A673 (cell line): ENCODE results near the gene LTF.

Experiments used
- EZH2 ChIP-seq: fragments of 200-600 bp; sonication (generic); IDR thresholded peaks from 2 replicates; pipeline ENCODE4 v1.6.1; 2017; ENCODE audit warnings: borderline replicate concordance, low read depth, mild to moderate bottlenecking, mixed read lengths, antibody characterized with exemption, low read length; ENCODE audit not compliant: poor library complexity, severe bottlenecking
- TF ChIP-seq, protein P1 (sequence below): fragments of 300-800, 200-600 bp; sonication (generic); conservative IDR thresholded peaks from 2 replicates; pipeline ENCODE4 v1.5.1; 2017; ENCODE audit warnings: low read depth, mild to moderate bottlenecking, antibody characterized with exemption, low read length, moderate library complexity, mixed read lengths

DNA sequence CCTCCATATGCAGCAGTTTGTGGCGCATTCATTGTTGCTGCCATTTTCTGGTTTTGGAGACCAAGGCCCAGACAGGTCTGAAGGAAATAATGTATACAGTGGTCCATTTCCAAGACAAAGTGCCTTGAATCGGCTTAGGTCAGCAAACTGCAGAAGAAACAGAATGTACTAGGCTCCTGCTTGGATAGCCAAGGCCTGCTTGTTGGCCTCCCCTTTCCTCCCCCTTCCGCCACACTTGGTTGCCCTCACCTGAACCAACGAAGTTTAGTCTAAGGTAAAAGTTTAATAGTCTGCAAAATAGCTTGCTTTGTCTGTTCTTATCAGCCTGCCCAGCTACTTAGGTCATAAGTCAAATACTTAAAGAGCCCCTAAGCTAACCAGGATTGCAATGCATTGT, 21.1 kb upstream of the LTF start:
- TF ChIP-seq, protein P1, sequence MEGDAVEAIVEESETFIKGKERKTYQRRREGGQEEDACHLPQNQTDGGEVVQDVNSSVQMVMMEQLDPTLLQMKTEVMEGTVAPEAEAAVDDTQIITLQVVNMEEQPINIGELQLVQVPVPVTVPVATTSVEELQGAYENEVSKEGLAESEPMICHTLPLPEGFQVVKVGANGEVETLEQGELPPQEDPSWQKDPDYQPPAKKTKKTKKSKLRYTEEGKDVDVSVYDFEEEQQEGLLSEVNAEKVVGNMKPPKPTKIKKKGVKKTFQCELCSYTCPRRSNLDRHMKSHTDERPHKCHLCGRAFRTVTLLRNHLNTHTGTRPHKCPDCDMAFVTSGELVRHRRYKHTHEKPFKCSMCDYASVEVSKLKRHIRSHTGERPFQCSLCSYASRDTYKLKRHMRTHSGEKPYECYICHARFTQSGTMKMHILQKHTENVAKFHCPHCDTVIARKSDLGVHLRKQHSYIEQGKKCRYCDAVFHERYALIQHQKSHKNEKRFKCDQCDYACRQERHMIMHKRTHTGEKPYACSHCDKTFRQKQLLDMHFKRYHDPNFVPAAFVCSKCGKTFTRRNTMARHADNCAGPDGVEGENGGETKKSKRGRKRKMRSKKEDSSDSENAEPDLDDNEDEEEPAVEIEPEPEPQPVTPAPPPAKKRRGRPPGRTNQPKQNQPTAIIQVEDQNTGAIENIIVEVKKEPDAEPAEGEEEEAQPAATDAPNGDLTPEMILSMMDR = no peak
- TF ChIP-seq EZH2 = no peak
